Stimulated activated CD8-positive, alpha-beta memory T cell treated with anti-CD3 and anti-CD28 coated beads, Interleukin-12 subunit alpha, Interleukin-12 subunit beta, amount 100 ng/mL, for 4 hours (primary cell): ENCODE measurements around the gene ADORA2B.
"Not testable (repeated sequence)": the region's sequence is repeated elsewhere in the genome, so short reads cannot be mapped to it uniquely, and the experiment has no call there.

Experiments used
- DNase-seq: peaks from one replicate; pipeline ENCODE4 v3.0.0-alpha.2; 2020; ENCODE audit warnings: low read depth

ADORA2B gene

DNA sequence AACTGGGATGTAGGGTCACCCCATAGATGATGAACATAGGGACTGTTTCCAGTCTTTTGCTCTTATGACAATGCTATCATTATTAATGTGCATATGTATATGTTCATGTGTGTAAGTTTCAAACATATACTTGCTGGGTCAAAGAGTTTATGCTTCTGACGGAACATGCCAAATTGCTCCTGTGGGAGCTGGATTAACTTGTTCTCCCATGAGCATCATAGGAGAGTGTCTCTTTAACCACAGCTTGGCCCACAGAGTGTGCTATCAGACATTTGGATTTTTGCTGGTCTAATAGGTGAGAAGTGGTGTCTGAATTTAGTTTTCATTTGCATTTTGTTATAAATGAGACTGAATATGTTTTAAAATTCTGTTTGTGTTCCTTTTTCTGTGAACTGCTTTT is 22.3 kb upstream of the ADORA2B start:
- DNase-seq = no peak

DNA sequence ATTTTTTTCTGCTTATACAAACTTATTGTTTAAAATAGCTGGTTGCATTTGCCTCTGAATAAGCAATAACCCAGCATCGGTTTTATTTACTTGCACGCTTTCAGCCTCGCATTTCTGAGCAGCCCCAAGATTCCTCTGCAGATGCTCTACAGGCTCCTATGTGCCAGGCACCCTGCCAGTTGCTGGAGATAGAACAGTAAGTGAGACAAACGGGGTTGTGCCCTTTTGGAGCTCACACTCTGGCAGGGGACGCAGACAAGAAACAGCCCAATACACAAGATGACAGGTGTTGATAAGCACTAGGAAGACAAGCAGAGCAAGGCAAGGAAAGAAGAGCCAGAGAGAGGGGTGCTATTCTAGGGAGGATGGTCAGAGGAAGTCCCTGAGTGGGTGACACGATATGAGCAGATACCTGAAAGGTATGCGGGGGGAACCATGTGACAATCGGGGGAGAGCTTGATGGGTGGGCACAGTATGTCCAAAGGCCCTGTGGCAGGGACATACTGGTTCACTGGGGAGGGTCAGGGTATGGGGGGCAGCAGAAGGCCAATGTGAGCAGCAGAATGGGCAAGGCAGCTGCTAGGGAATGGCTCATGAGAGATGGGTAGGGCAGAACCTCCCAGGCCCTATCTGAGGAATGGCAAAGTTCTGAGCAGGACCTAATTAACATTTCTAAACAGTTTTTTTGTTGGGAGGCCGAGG is 18.7 kb upstream of the ADORA2B start:
- no peak for DNase-seq

DNA sequence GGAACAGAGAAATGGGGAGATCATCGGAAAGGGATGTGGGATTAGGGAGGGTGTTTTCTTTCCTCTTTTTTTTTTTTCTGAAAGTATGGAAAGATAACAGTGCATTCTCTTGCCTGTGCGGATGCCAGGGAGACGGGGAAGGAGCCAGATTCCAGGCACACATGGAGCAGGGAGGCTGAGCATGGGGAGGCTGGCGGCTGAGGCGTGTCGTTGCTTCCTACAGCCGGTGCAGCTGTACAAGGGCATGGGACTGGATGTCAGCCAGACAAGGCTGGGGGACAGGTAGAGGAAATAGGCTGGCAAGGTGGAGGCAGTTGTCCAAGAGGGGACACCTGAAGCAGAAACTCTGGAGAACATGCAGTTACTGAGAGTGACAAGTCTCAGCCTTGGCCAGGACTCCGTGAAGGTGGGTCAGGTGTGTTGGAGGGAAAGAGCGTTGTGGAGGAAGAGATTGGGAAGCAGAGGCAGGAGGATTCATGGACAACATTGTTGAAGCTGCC is 16.6 kb upstream of the ADORA2B start:
- DNase-seq = no peak

DNA sequence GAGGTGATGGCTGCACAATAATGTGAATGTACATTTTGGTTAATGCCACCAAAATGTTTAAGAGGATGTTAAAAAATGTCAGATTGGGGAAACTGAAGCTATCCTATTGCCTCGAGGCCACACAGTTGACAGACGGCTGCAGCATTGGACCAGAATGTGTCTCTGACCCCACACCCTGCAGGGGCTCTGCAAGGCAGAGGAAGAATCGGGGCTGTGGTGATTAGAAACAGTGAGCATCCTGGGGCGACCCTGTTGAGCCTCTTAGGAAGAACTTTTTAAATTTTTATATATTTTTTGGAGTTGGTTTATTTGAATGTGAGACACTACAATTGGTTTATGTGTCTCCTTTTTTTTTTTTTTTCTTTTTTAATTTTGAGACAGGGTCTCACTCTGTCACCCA is 15.0 kb upstream of the ADORA2B start:
- DNase-seq = no peak

DNA sequence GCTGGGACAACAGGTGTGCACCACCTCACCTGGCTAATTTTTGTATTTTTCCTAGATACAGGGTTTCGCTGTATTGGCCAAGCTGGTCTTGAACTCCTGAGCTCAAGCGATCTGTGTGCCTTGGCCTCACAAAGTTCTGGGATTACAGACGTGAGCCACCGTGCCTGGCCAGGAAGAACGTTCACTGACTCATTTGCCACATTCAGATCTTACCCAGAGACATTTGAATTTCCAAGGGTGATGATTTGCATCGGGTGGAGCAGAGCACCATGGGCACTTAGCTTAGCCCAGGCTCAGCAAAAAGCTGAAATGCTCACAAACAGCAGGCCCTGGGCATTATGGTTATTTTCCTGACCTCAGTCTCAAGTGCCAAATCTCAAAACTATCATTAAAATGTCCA is 14.5 kb upstream of the ADORA2B start:
- DNase-seq = no peak

DNA sequence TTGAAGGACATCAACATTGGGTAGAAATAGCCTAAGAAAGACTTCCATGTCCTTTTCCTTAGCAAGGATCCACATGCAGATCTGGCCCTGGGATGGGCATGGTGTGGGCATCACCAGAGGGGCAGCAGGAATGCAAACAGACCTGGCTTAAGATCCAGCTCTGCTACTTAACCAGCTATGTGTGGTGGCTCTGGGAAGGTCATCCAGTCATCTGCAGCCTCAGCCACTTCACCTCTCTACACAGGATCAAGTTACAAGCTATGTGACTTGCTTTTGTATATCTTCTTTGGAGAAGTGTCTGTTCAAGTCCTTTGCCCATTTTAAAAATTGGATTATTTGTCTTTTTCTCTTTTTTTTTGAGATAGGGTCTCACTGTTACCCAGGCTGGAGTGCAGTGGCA is 13.5 kb upstream of the ADORA2B start:
- DNase-seq = no peak

DNA sequence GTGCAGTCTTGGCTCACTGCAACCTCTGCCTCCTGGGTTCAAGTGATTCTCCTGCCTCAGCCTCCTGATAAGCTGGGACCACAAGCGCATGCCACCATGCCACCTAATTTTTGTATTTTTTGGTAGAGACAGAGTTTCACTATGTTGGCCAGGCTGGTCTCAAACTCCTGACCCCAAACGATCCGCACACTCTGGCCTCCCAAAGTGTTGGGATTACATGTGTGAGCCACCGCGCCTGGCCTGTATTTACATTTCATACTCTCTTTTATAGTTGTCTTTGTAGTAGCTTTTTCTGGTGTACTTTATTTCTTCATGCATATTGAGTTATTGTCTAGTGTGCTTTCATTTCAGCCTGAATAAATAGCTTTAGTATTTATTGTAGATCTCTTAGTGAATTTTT is 10.1 kb upstream of the ADORA2B start:
- no peak for DNase-seq

DNA sequence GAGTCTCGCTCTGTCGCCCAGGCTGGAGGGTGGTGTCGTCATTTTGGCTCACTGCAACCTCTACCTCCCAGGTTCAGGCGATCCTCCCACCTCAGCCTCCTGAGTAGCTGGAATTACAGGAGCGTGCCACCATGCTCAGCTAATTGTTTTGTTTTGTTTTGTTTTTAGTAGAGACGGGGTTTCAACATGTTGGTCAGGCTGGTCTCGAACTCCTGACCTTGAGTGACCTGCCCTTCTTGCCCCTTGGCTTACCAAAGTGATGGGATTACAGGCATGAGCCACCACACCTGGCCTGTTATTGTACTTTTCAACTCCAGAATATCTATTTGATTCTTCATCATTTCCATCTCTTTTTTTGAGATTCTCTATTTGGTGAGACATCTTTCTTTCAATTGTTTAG is 9.0 kb upstream of the ADORA2B start:
- no peak for DNase-seq

DNA sequence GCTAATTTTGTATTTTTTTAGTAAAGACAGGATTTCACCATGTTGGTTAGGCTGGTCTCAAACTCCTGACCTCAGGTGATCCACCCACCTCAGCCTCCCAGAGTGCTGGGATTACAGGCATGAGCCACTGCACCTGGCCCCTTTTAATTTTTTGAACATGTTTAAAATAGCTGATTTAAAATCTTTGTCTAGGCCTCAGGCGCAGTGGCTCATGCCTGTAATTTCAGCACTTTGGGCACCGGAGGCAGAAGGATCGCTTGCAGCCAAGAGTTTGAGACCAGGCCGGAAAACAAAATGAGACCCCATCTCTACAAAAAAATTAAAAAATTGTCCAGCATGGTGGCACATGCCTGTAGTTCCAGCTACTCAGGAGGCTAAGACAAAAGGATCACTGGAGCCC is 8.4 kb upstream of the ADORA2B start:
- not testable (repeated sequence) for DNase-seq

DNA sequence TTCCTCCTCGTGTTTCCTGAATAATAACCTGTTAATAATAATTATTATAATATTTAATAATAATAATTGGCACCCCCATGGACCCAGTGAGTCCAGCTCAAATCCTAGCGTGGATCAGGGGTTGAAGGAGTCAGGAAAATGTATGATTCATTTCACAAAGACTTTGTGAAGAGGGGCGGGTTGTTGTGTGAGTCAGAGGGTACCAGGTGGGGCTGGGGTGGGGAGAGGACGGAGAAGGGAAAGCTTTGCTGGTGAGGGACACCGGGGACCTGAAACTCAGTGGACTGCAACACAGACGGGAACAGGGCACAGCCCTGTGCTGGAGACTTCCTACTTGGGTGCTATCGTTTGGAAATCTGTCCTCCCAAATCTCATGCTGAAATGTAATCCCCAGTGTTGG is 3.1 kb upstream of the ADORA2B start:
- no peak for DNase-seq

DNA sequence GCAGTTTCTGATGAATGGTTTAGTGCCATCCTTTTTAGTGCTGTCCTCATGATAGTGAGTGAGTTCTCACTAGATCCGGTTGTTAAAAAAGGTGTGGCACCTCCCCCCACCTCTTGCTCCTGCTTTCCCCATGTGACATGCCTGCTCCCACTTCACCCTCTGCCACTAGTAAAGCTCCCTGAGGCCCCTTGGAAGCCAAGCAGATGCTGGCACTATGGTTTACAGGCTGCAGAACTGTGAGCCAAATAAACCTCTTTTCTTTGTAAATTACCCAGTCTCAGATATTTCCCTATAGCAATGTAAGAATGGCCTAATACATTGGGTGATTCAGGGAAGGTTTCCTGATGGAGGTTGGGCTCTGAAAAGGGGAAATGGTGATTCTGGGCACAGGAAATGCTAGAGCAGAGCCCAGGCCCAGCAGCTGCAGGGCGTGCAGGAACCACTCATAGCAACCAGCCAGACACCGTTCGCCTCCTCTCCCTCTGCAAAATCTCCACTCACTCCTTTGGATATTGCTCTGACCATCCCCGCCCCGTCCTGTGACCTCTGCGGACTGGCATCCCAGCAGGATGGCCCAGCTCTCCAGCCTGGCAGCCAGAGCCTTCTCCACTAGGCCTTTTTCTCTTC is 2.6 kb upstream of the ADORA2B start:
- no peak for DNase-seq

DNA sequence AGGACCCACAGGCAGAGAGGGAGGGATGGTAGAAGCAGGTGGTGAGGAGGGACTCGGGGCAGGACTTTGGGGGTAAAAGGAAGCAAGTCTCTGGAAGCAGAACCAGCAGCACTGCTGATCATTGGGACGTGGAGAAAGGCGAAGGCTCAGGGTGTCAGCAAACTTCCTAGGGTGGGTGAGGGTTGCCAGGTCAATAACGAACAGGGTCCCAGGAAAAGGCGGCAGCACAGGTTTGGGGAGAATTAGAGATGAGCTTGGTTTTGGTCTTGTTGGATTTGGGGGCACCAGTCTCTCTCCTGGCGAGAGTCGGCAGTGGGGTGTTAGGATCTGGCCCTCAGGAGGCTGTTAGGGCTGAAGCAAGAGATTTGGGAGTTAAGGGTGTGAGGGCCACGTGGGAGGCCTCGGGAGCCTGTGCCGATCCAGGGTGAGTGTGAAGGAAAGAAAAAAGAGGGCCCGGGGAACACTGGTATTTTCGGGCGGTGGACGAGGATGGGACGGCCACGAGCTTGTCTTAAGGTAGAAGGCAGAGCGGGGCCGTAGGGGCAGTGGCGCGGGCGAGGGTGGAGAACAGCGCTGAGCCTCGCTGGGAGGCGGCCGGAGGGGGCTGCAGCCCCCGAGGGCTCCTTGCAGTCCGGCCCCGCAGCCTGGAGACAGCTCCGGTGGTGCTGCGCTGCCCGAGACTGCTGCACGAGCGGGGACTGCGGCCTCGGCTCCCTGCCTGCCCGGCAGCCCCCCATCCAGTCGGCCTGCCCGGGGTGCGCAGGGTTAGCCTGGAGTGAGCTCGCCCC is 765 bp upstream of the ADORA2B start:
- no peak for DNase-seq

DNA sequence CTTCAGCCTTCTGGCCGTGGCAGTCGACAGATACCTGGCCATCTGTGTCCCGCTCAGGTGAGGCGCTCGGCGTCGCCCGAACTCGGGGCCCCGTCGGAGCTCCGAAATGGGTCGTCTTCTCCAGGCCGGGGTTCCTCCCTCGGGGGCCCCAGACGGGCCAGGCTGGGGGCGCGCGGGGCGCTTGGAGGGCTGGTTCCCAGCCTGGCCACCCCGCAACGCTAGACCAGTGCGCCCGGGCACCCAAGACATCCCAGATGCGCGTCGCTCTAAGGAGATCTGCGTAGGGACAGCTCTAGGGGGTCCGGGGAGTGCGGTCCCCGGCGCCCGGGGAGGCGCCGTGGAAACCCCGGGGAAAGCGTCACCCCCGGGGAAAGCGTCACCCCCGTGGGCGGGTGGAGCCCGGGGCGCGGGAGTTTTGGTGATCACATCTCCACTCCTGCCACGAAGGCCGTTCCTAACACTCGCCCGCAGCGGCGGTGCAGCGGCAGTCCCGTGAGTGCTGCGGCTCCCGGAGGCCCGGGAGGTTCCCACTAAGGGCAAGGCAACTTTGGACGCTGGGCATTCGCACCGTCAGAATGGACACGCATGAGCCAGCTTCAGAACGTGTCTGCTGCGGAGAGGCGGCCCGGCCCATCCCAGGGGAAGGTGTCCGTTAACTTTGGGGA is 729 bp downstream of the ADORA2B start:
- peak; percentile 44 for DNase-seq

DNA sequence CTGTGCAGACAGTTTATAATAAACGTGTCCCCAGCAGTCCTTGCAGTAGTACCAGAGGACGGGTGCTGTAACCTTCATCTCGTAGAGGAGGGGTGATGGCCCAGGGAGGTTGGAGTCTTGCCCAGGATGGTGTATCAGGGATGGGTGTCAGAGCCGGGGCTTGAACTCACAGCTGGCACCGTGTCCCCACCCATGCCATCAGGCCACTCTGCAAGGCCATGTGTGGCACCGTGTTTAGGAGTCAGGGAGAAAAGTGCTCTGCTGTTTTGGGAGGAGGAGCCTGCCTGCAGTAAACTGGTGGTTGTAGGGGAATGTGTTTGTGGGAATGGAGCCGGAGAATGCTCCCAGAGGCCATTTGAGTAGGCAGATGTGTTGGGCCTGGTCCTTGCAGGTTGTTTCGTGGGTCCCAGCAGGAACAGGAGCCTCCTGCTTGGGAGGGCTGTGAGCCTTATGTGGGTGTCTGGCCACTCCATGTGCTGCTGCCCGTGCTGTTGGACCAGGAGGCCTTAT is 1.7 kb downstream of the ADORA2B start:
- DNase-seq = no peak

DNA sequence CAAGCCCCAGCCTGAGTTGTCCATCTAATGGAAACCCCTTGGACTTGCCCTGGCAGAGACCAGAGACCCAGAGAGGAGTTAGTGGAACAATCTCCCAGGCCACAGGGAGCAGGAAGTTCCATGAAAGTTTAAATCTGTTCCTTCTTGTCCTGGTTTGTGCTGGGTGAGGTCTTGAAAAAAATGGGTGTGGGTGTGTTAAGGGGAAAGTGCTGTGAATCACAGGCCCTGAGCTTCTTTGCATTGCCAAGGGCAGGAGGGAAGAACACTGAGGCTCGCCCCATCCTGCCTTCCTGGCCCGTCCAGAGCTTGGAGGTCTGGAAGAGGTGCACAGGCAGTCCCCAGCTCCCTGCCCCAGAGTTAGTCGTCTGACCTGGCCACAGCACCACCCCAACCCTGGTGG is 2.3 kb downstream of the ADORA2B start:
- no peak for DNase-seq

DNA sequence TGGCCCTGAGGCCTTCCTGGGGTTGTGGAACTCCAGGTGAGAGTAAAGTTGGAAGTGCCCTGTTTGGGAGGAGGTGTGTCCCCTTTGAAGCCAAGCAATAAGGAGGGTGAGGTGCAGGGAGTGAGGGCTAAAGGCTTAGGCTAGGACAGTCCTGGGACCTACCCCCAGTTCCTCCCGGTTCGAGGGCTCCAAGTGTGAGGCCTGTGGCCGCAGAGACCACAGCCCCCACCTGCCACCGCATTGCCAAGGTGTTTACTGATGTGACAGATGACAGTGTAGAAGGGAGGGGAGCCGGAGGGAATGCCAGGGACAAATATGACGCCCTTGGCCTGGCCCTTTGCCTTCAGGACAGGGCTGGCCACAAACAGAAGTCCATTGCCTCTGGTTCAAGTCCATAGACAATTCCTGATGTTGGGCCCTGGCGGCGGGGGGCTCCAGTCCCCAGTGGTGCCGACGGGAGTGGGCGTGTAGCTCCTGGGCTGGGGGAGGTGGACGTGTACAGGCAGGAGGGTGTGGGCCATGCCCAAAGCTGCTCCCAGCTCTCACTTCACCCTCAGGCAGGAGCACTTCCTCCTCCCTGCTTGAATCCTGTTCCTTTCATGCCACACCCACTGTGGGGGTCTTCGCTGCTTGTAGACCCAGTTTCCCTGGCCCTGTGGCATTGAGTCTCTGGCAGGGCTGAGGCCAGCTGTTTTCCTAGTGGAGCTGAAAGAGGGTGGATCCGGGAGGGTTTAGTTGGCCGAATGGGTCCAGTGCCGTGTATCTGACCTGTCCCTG is 3.2 kb downstream of the ADORA2B start:
- DNase-seq = no peak

DNA sequence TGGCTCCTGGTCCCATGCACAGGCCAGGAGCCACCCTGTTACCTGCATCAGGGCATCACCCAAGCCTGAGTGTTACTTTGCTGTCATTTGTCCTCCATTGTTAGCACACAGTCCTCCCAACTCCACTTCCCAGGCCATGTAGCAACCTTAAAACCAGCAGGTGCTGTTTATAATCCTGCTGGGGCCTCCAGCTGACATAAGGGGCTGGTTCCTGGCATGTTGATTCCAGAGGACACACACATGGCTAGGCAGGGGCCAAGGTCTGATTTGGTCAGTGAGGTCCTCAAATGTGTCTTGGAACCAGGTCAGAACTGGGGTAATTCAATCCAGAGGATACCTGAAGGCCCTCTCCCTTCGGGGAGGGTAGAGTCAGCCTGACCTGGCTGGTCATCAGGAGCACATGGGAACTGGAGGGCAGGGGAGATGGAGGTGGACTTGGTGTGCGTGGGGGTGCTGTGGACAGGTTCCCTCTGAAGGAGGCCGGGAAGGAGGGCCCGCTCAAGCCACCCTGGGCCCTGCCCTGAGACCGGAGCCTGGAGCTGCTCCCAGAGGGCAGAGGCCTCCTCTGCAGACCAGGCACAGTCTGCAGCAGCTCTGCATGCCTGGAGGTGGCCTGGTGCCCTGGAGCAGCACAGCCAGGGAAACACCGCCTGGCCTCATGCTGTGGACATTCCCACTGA is 6.6 kb downstream of the ADORA2B start:
- DNase-seq = no peak

DNA sequence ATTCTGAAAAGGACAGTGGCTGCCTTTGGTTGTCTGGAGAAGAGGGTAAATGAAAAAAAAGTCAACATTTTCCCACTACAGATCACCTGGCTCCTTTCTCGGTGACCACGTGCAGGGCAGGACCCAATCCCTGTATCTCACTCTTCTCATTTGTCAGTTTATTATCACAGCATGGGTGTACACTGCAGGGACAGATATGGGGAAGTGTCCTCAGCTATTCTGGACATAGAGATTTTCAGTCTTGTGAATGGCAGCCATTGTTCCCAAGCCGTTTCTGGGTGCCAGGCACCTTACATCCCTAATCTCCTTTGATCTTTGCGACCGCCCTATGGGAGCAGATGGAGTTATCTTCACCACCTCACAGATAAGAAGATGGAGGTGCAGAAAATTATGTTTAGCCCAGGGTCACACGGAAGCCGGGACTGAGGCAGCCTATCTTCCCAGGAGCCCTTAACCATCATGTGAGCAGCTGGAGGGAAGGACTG is 7.2 kb downstream of the ADORA2B start:
- no peak for DNase-seq

DNA sequence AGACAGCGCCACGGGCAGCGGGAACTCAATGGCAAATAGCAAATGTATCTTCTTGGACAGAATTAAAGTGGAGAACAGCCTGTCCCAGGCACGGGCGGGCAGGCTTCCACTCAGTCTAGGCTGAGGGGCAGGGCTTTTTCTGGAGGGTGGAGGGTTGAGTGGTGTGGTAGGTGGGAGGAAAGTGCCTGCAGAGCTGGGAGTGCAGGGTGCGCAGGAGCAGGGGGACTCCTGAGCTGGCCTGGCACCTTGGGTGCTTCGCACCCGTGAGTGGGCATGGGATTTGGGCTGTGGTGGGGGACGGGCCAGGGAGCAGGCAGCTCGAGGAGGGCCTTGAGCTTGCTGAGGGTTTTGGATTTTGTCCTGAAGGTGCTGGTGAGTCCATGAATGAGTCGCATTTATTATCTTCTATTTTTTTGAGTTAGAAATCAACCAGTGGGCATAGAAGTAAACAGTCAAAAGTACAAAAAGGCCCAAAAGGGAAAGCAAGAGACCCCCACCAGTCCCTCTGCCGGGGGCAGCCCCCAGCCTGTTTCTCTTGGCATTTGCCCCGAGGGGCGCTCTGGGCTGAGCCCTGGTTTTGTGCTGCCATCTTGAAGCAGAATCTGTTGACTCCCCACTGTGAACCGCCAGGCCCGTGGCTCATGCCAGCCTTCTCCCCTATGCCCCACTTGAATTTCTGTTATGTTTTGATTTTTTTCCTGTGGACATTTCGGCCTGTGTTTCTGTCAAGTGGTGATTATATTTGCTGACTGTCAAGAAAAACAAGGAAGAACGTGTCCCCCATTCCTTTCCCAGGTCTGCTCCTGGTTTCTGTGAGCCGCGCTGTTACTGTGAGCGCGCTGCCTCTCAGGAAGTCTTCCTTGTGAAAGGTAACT is 8.2 kb downstream of the ADORA2B start:
- DNase-seq = no peak

DNA sequence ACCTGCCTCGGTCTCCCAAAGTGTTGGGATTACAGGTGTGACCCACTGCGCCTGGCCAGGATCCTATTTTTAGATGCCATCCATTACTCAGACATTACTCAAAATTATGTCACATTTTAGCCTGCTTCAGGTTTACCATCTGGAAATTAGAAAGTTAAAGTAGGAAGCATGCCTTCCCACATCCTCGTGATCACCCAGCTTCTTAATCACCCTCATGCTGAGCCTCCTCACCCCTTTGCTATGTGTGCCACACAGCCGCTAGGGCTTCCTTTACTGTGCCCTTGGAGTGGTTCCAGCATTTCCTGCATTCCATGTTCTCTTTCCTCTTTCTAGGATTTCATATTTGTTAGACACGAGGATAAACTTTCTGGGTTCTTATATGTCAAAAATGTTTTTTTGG is 9.3 kb downstream of the ADORA2B start:
- no peak for DNase-seq
